Activated CD4-positive, CD25-positive, alpha-beta regulatory T cell treated with anti-CD3 and anti-CD28 coated beads, Interleukin-2, amount 50 U/mL, for 16 hours (primary cell): ENCODE measurements around the gene RERE.

Experiments
- DNase-seq: peaks from one replicate; pipeline ENCODE4 v3.0.0-alpha.2; 2020; ENCODE audit warnings: low read depth, low spot score

Gene RERE

DNA sequence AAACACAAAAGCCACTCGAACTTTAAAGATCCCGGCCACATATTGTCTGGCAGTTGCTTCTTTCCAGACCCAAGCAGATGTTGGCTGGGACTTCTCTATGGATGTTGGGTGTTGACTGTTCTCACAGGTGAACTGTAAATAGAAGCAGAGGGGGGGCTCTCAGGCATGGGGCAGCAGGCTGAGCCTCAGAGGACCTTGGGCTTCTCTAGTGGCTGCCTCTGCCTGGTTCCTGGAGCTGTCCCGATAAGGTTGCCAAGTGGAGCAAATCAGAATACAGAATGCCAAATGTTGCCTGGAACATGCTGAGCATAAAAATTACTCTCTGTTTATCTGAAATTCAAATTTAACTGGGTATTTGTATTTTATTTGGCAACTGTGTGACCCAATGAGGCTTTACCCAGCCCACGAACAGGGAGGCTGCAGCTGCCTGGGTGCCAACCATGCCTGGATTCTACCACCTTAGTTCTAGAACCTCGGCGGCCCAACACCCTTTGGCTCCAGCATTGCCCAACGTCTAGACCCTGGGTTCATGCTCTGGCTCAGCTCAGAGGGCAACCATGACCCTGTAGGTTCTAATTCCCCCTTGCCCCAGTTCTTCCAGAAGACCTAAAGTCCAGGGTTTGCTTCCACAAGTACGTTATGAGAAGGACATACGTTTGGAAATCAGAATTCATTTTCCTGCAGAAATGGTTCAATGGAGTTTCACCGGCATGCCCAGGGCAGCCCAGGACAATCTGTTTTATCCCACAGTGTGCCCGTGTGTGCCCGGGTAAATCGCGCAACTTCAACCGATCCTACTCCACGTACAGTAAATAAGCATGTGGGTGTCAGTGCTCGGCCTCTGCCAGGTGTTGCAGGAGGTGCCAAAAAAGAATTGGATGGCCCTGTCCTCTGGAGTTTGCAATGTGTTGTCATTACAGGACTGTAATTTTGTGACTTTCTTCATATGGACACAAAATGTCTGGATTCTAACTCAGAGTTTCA lies 504.9 kb downstream of the RERE start:
- DNase-seq = no peak

- DNase-seq = no peak
Measured at GRCh38 chr1:8311068-8311718, 506.2 kb downstream of the RERE start.

DNA sequence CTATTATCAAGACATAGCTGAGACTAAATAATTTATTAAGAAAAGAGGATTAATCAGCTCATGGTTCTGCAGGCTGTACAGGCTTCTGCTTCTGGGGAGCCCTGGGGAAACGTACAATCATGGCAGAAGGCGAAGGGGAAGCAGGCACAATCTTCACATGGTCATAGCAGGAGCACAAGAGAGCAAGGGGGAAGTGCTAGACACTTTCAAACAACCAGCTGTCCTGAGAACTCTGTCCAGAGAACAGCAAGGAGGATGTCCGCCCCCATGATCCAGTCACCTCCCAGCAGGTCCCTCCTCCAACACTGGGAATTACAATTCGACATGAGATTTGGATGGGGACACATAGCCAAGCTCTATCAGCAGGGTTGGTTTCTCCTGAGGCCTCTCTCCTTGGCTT lies 509.8 kb downstream of the RERE start:
- DNase-seq = no peak

GRCh38 chr1:8303876-8304275 lies 513.6 kb downstream of the RERE start:
- no peak for DNase-seq

DNA sequence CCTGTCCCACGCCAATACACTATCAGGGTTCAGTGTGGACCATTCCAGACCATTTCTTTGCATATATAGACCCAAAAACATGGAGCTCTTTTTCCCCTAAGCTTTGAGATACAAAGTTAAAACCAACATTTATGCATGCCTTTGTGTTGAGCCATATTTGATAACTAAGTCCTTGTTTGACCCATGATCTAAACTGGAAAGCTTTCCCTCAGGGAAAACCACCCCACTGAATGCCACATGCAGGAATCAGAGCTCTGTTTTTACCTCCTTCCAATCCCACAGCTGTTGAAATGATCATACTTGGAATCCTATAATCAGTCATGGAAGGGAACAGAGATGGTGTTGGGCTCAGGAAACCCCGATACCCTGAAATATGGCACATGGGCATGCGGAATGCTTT lies 514.3 kb downstream of the RERE start:
- DNase-seq = no peak
